SK-MEL-5 (cell line): ENCODE data around the gene KIF20B. TPM values are rescaled to one million over a fixed set of nuclear protein-coding genes. Genes with fewer than 3 reads are reported as not detected.

Experiments
- DNase-seq: peaks from one replicate; pipeline ENCODE4 v3.0.0-alpha.2; 2016; ENCODE audit warnings: low read depth, low spot score
- in situ Hi-C: cut with HindIII; loops from 2 replicates; pipeline ENCODE4 v1.10.0; 2016; ENCODE audit warnings: low sequenced_read_pairs, high pct_unique_total_duplicates, low pct_unique_long_range_greater_than_20kb
- polyA plus RNA-seq, 2 experiments: library from polyadenylated mRNA; depleted of rRNA; stranded (reverse); fragments of >200 nt; gene quantifications; 2 replicates each; pipeline ENCODE4 v1.2.3, GENCODE V29; 2015
- total RNA-seq: library from RNA; depleted of rRNA; stranded (reverse); fragments of >200 nt; shearing (Covaris generic); gene quantifications from 2 replicates; pipeline ENCODE4 v1.2.3, GENCODE V29; 2014; rRNA removed

Gene KIF20B, protein sequence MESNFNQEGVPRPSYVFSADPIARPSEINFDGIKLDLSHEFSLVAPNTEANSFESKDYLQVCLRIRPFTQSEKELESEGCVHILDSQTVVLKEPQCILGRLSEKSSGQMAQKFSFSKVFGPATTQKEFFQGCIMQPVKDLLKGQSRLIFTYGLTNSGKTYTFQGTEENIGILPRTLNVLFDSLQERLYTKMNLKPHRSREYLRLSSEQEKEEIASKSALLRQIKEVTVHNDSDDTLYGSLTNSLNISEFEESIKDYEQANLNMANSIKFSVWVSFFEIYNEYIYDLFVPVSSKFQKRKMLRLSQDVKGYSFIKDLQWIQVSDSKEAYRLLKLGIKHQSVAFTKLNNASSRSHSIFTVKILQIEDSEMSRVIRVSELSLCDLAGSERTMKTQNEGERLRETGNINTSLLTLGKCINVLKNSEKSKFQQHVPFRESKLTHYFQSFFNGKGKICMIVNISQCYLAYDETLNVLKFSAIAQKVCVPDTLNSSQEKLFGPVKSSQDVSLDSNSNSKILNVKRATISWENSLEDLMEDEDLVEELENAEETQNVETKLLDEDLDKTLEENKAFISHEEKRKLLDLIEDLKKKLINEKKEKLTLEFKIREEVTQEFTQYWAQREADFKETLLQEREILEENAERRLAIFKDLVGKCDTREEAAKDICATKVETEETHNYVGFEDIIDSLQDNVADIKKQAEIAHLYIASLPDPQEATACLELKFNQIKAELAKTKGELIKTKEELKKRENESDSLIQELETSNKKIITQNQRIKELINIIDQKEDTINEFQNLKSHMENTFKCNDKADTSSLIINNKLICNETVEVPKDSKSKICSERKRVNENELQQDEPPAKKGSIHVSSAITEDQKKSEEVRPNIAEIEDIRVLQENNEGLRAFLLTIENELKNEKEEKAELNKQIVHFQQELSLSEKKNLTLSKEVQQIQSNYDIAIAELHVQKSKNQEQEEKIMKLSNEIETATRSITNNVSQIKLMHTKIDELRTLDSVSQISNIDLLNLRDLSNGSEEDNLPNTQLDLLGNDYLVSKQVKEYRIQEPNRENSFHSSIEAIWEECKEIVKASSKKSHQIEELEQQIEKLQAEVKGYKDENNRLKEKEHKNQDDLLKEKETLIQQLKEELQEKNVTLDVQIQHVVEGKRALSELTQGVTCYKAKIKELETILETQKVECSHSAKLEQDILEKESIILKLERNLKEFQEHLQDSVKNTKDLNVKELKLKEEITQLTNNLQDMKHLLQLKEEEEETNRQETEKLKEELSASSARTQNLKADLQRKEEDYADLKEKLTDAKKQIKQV (N-terminal part only)
- total RNA-seq = 10.5 and 10.7 TPM in 2 replicates
- polyA plus RNA-seq (2015; cell fraction: cytosol; rRNA removed) = 5.5 and 6.0 TPM in 2 replicates
- 7.9 and 13.0 TPM in 2 replicates for polyA plus RNA-seq (2015; cell fraction: nucleus; rRNA removed)

DNA sequence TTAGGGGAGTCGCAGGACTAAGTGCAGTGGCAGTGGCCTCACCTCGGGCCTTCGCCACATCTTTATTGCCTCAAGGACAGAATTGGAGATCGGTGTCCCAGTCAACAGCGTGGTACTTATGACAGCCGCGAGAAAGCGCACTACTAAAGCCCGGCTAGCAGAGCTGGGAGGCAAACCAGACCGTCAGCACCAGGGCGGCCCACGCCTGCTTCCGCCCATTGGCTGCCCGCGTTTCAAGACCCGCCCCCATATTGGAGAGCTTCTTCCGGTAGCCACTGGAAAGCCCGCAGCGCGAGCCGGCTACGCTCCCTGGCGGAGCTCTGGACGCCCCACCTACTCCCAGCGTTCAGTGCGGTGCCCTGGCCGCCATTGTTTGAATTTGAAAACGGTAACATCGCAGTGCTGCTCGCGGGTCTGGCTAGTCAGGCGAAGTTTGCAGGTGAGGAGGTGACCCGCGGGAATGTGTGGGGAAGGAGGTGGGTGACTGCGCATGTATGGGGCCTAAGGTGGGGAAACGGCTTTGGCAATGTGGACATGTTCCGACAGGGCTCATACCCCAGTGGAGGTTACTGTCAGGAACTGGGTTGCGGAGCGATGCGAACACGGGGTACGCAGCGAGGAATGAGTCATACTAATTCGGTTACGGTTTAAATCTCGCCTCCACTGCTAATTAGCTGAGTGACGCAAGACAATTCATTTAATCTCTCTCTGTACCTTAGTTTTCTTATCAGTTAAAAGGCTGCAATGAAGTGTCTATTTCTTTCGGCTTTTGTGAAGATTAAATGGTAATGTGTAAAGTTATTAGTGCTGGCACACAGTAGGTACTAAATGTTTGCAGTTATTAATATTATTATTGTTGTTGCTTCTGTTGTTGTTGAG is at the start of gene KIF20B:
Gene KIF20B, plus strand, starts transcription at position 349 of the 879 bp plus-strand sequence. CDS start 3,705 bp downstream, outside the sequence.
- in situ Hi-C loops = no loop called here
- peak; percentile 93 for DNase-seq

DNA sequence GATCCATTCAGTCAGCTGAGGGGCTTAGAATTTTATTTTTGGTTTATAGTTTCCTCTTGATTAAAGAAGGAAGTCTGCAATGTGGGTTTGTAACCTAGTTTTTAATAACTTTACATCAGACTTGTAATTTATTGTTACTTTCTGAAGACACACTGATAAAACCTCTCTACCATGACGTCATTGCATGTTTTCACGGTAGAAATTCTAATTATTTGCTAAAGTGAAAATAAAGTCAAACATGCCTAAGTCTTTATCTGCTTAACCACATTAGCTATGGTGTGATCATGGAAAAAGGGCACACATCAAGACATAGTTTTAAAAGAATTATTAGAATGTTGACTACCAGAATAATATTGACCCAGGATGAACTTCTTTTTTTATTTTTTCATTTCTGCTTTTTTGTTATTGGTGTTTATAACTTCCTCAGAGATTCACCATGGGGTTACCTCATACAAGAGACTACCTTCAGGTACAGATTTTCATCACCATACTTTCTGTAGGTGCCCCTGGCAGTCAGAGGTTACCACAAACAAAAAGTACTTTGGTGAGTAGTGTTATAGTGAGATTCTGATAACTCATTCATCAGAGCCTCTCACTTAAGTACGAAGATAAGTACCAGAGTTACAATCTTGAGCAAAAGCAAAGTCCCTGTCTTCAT is 49.3 kb upstream of the KIF20B start:
- DNase-seq = no peak
- in situ Hi-C loops = no loop called here

DNA sequence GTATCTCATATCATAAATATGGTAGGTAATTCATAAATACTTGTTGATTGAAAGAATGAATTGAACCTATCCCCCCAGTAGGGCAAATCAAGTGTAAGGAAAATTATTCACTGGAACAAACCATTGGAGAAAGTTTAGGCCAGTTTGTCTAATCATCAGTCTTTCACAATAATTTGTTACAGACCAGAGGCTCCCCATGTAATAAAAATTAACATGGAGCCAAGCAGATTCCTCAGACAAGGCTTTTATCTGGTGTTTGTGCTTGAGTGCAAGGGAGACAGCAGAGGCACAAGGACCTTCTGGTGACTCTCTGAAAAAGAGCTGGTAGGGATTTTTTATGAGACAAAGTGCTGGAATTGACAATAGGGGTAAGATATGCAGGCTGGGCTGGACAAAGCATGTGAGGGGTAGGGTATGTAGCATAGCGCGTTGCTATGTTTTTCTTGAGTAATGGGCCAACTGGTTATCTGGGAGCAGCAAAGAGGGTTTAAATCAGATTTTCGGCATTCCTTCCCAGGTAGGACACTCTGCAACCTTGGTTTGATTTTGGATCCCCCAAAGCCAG is 48.5 kb upstream of the KIF20B start:
- DNase-seq = no peak
- in situ Hi-C loops = no loop called here

DNA sequence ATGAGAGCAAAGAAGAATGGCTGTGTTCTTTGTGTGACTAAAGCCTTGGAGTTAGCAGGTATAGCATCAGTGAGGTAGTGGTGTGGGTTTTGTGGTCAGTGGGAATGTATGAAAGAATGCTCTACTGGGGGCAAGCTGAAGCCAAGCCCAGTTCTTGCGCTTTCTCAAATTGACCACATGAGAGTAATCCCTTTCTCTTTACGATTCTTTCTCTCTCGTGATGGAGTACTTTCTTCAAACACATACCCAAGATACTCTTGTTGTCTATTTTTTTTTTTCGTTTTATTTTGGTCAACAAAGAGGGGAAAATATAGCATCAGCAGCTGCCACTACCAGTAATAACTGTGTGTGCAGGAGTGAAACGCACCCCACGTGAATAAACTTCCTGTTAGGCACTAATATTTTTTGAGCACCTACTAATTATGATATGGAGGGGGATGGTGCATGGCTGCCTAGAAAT is 48.0 kb upstream of the KIF20B start:
- in situ Hi-C loops = no loop called here
- no peak for DNase-seq

DNA sequence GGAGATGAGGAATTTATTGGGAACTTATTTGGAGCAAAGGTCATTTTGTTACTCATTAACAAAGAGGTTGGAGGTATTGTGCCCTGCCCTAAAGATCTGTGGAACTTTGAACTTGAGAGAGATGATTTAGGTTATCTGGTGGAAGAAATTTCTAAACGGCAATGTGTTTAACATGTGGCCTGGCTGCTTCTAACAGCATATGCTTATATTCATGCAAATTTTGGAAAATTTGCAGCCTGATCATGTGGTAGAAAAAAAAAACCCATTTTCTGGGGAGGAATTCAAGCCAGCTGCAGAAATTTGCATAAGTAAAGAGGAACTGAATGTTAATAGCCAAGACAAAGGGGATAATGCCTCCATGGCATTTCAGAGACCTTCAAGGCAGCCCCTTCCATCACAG is 45.7 kb upstream of the KIF20B start:
- in situ Hi-C loops = no loop called here
- no peak for DNase-seq

DNA sequence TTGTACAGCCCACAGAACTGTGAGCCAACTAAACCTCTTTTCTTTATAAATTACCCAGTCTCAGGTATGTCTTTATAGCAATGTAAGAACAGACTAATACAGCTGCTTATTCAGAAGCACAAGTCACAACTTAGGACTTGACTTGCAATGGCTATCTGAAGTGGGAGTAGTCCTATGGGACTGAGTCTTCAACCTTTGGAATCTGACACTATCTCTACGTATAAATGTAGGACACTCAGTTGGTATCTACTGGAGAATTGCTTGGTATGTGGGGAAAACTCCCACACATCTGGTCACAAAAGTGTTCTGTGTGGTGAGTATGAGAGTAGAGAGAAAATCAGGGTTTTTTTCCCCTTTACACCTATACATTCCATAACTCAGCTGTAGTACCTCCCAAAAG is 44.1 kb upstream of the KIF20B start:
- in situ Hi-C loops = no loop called here
- no peak for DNase-seq

DNA sequence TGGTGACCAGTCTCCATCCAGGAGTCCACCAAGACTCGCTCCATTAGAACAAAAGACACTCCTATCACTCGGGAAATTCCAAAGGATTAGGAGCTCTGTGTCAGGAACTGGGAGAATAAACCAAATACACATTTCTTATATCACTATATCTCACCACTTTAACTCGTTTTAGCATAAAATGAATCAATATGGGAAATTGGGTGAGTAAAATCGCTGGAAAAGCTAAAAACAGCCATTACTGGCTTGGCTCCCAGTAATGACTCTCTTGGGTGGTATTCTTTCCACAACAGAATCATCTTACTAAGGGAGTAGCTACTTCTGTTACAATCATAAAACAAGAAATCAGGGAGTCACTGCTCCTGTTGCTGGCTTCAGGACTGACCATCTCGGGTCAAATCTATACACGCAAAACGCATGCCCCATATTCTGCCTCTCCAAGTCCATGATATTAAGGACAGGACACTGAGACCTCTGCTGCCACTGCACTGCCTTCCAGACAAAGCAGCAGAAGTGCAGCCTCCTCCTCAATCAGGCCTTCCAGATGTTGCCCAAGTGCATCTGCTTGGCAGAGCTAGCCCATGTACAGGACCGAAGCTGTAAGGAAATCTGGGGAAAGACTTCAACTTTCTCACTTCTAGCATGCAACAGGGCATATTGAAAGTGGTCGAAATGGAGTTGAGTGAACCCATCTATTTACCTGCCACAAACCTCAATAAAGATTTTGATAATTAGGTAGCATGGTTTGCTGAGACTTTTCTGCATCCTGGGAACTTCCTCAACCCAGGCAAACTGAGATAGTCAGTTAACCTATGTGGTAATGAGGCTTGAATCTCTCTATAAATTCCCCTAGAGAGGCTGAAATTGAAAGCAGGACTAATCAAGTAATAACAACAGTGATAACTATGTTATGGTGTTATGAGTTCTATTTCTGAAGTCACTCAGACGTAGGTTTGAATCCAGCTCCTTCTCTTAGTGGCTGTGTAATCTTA is 42.0 kb upstream of the KIF20B start:
- DNase-seq = no peak
- in situ Hi-C loops = no loop called here

DNA sequence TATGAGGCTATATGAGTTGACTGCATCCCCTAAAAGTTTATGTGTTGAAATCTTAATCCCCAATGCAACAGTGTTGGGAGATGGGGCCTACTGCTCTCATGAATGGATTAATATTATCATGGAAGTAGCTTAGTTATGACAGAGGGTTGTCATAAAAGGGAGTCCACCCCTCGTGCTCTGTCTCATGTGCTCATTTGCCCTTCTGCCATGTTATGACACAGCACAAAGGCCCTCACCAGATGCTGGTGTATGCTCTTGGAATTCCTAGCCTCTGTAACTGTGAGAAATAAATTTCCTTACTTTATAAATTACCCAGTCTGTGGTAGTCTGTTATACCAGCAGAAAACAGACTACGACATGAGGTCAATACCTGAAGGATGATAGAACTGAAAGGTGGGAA is 38.8 kb upstream of the KIF20B start:
- in situ Hi-C loops = no loop called here
- DNase-seq = no peak

DNA sequence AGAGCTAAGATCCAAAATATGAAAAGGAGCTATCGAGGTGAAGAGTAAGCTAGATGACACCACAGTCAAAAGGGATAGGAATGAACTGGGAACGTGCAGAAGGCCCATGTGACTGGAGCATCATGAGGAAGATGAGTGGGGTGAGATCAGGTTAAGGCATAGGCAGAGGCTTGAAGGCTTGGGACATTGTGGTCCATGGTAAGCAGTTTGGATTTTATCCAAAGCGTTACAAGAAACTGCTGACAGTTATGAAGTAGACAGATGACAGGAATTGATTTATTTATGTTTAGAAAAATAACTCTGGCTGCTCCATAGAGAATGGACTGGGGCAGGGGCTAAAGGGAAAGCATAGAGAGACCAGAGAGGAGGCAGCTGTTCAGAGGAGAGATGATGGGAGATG is 38.2 kb upstream of the KIF20B start:
- DNase-seq = no peak
- in situ Hi-C loops = no loop called here

DNA sequence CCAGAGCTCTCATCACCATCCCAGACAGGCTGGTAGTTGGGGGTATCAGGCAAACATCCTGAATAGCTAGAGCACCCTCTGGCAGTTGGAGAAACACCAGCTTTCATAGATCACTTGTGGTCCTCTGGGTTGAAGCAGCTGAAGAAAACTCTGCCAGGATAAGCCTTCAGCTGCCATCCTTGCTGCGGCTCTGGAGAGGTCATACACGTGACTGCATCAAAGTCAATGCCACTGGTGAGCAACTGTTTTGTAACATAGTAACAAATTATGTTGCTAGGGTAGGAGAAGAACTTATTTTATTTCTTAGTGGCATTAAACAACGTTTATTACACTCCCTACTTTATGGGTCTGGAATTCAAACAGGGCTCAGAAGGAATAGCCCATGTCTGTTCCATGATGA is 37.2 kb upstream of the KIF20B start:
- in situ Hi-C loops = no loop called here
- no peak for DNase-seq

DNA sequence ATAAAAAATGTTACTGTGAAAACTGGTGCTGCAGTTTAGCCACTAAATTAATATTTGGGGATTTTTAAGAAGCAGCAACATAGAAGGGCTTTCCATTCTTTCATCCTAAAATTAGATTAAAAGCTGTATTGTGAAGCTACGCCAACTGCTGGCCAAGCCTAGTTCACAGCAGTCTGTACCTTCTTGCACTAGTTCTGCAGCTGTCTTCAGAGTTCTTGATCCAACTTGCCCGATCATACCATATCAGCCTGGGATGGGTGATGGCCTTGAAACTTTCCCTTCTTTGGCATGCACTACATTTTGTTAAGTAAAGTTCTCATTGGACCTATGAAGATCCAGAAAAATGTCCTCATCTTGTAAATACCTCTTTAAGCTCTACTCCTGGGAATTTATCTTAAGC is 36.1 kb upstream of the KIF20B start:
- in situ Hi-C loops = no loop called here
- no peak for DNase-seq

DNA sequence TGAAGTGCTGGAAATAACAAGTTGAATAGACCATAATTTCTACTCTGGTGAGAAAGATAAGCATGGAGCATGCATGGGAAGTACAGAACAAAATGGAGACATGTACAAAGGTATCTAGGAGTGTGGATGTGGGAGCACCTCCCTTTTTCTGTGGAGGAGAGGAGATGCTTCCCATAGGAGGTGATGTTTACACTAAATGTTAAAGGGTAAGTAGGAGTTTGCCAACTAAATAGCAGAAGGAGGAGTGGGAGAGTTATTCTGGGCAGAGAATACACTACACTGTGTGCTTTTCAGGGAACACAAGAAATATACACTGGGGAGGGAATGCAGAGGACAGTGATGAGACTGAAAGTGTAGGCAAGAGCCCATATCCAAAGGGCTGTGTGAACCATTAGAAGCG is 35.3 kb upstream of the KIF20B start:
- DNase-seq = no peak
- in situ Hi-C loops = no loop called here

DNA sequence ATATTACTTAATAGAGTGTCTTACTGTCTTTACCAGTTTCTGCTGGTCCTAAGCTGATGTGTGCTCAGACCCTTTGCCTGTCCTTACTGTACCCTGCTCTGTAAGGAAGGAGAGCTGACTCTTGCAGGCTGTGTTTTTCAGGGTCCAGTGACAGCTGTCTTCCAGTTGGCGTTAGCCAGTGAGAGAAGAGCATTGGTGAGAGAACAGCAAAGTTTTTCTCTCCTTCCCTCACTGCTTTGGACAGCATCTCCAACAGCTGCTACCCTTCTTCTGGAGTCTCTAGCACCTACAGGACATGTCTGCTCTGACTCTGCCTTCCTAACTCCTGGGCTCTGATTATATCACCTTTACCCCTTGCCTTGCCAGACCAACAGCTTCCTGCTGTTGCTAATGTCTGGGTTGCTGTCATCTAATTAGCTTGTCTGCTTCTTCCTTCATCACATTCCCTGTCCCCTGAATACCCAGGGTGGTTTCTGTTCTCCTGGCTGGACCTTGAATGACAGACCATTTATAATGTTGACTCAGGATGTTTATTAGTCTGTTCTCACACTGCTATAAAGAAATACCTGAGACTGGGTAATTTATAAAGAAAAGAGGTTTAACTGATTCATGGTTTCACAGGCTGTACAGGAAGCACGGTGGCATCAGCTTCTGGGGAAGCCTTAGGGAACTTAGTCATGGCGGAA is 32.9 kb upstream of the KIF20B start:
- DNase-seq = no peak
- in situ Hi-C loops = no loop called here

DNA sequence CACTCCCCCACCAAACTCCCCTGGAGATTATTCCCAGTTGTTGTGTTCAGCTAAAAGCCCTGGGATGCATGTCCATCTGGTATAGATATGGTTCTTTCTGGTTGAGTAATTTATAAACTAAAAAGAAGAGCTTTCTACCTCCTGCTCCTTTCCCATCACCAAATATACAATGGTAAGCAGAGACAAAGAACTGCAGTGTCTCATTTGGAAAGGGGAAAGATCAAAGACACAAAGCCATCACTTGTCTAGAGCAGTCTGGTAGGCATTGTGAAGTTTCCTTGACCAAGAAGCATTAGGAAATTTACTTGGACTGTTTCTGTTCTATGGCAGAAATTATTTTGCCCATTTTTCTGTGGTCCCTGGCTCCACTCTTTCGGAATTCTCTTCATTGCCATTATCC is 31.4 kb upstream of the KIF20B start:
- DNase-seq = peak; percentile 49
- in situ Hi-C loops = no loop called here
